Measurements from ENCODE around the gene ANKRD60.
A peak's percentile ranks its signal among the peaks of the same experiment; 100 is the strongest.

Gene ANKRD60

GRCh38 chr20:58192065-58192464 is 36.4 kb downstream of the ANKRD60 start:
- H3K27ac ChIP-seq = no peak overlapping the region

GRCh38 chr20:58188527-58188926 is 39.9 kb downstream of the ANKRD60 start:
- H3K27ac ChIP-seq = no peak overlapping the region

More at GRCh38 chr20:58192065-58192464, 36.4 kb downstream of the ANKRD60 start:
- no peak for TF ChIP-seq ZFX (IDR thresholded peaks at IDR 0.05)
- no peak for TF ChIP-seq CTCF (conservative IDR thresholded peaks at IDR 0.05)

GRCh38 chr20:58184984-58185383 is 43.5 kb downstream of the ANKRD60 start:
- TF ChIP-seq ZFX (IDR thresholded peaks at IDR 0.05) = no peak
- no peak overlapping the region for H3K27ac ChIP-seq

More at GRCh38 chr20:58188527-58188926, 39.9 kb downstream of the ANKRD60 start:
- no peak for TF ChIP-seq CTCF (conservative IDR thresholded peaks at IDR 0.05)
- TF ChIP-seq ZFX (IDR thresholded peaks at IDR 0.05) = no peak

- H3K27ac ChIP-seq = no peak overlapping the region
- TF ChIP-seq CTCF (conservative IDR thresholded peaks at IDR 0.05) (no peak), ZFX (IDR thresholded peaks at IDR 0.05) (no peak)
Observed at GRCh38 chr20:58184063-58184462, 44.4 kb downstream of the ANKRD60 start.

GRCh38 chr20:58182521-58183140 is 45.8 kb downstream of the ANKRD60 start:
- no peak overlapping the region for H3K27ac ChIP-seq
- no peak for TF ChIP-seq ZFX (IDR thresholded peaks at IDR 0.05)
- no peak for TF ChIP-seq CTCF (conservative IDR thresholded peaks at IDR 0.05)

GRCh38 chr20:58179432-58180099 is 48.9 kb downstream of the ANKRD60 start:
- H3K27ac ChIP-seq = peak overlapping the region; percentile 41
- TF ChIP-seq CTCF (conservative IDR thresholded peaks at IDR 0.05) (peak; percentile 99), ZFX (IDR thresholded peaks at IDR 0.05) (no peak)

- no peak for TF ChIP-seq ZFX (IDR thresholded peaks at IDR 0.05)
- no peak for TF ChIP-seq CTCF (conservative IDR thresholded peaks at IDR 0.05)
- H3K27ac ChIP-seq = peak overlapping the region; percentile 41
Observed at GRCh38 chr20:58179083-58179431, 49.4 kb downstream of the ANKRD60 start.

GRCh38 chr20:58177799-58178198 is 50.7 kb downstream of the ANKRD60 start:
- no peak overlapping the region for H3K27ac ChIP-seq
- TF ChIP-seq ZFX (IDR thresholded peaks at IDR 0.05) = no peak
- TF ChIP-seq CTCF (conservative IDR thresholded peaks at IDR 0.05) = no peak

Measured in C4-2B (cell line).